HG03460 (cell line): Measurements from ENCODE around the gene ZNF546.
"Not testable (repeated sequence)": the region's sequence is repeated elsewhere in the genome, so short reads cannot be mapped to it uniquely, and the experiment has no call there.

Experiments
- ATAC-seq: cut with Tn5 transposase; IDR thresholded peaks from one replicate; pipeline ENCODE4 v1.9.1; 2021; ENCODE audit not compliant: unreplicated experiment

Gene ZNF546

DNA sequence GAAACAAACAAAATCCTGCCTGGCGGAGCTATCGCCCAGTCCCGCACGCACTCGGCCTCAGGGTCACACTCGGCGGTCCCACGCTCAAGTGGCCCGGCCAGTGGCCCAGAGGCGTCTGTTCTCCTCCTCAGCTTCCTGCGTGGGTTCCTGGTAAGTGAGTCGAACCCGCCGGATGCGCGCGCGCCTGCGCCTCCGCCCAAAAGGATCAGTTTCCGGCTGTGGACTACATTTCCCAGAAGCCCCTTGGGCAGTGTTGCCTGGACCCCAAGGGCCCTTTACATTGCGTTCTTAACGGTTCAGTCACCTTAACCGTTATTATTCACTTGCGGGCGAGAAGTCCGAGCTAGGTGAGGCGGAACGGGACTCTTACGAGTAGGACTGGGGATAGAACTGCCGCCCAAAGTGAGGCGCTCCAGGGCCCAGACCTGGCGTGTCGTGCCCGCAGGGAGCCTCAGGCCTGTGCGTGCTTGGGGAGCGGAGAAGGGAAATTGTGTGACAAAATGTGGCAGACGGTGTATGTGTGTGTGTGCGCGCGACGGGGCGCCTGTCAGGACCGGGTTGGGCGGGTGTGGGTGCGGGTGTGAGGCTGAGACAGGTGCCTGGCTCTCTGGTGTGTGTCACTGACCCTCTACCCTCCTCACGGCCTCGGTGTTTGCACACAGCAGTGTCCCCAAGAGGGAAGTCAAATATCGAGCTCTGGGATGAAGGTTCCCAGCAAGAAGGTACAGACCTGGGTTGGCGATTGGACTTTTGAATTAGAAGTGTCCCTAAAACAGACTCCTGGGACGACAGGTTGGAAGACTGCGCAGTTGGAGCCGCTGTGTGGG, at the start of gene ZNF546:
Gene ZNF546 (plus strand): TSS at position 250 of the 827 bp plus-strand sequence. CDS start 1,267 bp downstream, outside the sequence.
- peak; percentile 72 for ATAC-seq

DNA sequence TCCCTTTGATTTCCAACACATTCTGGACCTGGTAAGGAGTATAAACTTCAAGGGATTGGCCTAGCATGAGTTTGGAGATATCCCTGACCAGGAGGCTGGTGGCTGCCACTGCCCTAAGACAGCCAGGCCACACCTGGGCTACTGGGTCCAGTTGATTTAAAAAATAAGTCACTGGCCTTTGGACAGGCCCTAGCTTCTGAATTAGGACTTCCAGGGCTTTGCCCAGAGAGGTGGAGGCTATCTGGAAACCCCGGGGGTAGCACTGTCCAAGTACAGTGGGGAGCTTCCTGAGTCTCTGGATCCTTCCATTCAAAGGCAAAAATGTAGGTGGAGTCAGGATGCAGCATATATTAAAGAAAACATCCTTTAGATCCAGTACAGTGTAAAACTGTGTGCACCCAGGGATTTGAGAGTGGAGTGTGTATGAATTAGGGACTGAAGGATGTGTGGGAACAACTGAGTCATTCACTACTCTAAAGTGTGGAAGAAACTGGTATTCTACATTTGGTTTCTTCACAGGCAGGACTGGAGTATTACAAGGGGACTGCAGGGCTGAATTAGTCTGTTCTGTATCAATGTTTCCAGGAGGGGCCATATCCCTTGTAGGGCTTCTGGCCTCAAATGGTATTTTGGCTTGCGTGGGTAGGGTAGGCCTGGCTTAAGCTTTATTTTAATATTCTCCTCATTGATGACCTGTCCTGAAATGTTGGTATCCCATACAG, 47.7 kb upstream of the ZNF546 start:
- ATAC-seq, result no peak

DNA sequence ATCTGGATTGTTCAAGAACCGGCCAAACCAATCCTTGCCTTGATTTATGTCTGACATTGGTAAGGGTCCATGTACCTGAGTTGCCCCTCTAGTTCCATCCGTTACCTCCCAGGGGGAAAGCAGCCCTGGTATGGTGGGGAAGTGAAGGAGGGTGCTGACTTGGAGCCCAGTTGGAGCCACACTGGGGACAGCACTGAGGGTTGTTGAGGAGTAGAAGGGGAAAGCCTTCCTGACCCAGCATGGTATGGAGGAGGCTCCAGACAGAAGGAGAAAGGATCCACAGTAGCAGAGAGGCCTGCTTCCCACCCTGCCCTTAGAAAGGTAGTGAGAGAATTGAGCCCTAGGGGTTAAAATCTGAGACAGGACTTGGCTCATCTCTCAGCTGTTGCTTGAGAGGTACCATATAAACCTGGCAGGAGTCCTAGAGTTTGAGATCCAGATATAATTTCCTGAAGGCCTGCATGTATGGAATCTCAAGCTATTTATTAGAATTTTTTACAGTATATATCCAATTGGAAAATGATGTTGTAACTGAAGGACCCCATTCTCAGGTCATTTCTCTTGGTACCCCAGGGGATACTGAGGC, 45.7 kb upstream of the ZNF546 start:
- ATAC-seq, result no peak

DNA sequence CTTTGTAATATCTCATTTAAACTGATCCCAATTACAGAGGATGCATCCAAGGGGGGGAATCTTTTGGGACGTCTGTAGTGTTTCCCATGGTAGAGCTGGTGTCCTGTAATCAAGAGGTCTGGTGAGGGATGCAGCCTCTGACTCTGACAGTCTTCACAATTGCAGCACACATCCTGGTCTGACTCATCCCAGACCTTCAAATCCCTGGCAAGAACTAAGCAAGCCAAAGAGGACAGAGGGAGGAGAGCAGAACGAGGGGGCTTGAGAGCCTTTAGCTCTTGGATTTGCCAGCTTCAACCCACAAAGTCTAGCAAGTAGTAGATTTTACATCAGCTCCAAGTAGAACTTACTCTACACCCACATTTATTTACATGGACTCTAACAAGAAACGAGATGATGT, 45.2 kb upstream of the ZNF546 start:
- no peak for ATAC-seq

DNA sequence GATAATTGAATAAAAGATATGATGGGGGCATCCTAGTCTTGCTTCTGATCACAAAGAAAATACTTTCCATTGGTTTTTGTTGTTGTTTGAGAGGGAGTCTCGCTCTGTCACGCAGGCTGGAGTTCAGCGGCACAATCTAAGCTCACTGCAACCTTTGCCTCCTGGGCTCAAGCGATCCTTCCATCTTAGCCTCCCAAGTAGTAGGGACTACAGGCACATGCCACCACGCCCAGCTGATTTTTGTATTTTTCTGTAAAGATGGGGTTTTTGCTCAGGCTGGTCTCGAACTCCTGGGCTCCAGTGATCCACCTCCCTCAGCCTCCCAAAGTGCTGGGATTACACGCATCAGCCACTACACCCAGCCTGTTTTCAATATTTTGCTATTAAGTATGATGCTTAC, 42.9 kb upstream of the ZNF546 start:
- no peak for ATAC-seq

DNA sequence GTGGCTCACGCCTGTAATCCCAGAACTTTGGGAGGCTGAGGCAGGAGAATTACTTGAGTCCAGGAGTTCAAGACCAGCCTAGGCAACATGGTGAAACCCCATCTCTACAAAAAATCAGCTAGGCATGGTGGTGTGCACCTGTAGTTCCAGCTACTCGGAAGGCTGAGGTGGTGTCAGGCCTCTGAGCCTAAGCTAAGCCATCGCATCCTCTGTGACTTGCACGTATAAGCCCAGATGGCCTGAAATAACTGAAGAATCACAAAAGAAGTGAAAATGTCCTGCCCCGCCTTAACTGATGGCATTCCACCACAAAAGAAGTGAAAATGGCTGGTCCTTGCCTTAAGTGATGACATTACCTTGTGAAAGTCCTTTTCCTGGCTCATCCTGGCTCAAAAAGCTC, 39.0 kb upstream of the ZNF546 start:
- not testable (repeated sequence) for ATAC-seq

DNA sequence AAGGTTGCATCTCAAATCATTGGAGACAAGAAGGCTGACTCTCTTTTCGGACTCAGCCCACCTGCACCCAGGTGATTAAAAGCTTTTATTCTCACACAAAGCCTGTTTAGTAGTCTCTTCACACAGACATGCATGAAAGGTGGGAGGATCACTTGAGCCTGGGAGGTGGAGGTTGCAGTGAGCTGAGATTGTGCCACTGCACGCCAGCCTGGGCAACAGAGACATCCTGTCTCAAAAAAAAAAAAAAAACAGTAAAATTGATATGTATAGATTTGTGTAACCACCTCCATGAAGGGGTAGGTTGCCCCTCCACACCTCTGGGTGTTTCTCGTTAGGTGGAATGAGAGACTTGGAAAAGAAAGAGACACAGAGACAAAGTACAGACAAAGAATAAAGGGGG, 37.9 kb upstream of the ZNF546 start:
- not testable (repeated sequence) for ATAC-seq

DNA sequence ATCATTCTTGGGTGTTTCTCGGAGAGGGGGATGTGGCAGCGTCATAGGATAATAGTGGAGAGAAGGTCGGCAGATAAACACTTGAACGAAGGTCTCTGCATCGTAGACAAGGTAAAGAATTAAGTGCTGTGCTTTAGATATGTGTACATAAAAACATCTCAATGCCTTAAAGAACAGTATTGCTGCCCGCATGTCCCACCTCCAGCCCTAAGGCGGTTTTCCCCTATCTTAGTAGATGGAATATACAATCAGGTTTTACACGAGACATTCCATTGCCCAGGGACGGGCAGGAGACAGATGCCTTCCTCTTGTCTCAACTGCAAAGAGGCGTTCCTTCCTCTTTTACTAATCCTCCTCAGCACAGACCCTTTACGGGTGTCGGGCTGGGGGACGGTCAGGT, 37.5 kb upstream of the ZNF546 start:
- ATAC-seq, result not testable (repeated sequence)

DNA sequence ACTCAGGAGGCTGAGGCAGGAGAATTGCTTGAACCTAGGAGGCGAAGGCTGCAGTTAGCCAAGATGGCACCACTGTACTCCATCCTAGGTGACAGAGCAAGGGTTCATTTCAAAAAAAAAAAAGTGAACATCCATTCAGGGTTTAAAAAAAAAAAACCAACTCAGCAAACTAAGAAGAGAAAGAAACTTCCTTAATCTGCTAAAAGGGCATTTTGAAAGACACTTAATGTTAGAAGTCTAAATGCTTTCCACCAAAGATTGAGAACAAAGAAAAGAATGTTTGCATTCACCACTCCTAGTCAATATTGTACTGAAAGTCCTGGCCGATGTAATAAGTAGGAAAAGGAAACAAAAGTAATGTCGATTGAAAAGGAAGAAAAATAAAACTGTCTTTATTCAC, 33.0 kb upstream of the ZNF546 start:
- ATAC-seq, result no peak

DNA sequence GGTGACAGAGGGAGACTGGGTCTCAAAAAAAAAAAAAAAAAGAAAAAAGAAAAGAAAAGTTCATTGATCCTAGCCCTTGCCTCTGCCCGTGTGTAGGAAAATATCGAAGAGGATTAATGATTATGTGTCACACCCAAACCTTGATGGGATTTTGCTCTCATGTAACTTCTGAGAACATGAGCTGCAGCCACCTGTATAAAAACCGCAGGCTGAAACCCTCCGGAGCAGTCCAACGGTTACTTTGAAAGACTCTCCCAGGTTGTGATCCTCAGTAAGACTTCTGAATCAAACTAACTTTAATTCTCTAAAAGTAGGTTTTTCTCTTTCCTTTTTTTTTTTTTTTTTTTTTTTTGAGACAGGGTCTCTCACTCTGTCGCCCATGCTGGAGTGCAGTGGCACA, 30.2 kb upstream of the ZNF546 start:
- ATAC-seq, result no peak

DNA sequence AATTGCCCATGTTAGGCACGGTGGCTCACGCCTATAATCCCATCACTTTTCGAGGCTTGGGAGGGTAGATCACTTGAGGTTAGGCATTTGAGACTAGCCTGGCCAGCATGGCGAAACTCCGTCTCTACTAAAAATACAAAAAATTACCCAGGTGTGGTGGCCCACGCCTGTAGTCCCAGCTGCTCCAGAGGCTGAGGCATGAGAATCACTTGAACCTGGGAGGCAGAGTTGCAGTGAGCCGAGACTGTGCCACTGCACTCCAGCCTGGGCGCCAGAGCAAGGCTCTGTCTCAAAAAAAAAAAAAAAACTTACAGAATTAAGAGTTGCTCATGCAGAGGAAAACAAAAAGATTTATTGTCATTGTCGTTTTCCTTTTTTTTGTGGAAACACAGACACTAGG, 29.3 kb upstream of the ZNF546 start:
- no peak for ATAC-seq

DNA sequence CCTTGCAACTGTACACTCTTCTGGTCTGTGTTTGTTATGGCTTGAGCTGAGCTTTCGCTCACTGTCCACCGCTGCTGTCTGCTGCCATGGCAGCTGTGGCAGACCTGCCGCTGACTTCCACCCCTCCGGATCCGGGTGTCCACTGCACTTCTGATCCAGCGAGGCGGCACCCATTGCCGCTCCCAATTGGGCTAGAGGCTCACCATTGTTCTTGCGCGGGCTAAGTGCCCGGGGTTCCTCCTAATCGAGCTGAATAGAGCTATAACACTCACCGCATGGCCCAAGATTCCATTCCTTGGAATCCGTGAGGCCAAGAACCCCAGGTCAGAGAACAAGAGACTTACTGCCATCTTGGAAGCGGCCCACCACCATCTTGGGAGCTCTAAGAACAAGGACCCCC, 28.1 kb upstream of the ZNF546 start:
- no peak for ATAC-seq

DNA sequence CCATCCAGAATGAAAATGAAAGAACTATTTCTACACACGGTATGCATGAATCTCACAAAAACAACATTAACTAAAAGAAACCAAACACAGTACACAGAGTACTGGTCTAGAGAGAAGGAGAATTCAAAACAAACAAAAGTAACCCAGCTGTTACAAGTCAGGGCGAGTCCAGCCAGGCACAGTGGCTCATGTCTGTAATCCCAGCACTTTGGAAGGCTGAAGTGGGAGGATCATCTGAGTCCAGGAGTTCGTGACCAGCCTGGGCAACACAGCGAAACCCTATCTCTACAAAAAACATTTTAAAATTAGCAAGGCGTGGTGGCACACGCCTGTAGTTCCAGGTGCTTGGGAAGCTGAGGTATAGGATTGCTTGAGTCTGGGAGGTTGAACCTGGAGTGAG, 27.6 kb upstream of the ZNF546 start:
- no peak for ATAC-seq

DNA sequence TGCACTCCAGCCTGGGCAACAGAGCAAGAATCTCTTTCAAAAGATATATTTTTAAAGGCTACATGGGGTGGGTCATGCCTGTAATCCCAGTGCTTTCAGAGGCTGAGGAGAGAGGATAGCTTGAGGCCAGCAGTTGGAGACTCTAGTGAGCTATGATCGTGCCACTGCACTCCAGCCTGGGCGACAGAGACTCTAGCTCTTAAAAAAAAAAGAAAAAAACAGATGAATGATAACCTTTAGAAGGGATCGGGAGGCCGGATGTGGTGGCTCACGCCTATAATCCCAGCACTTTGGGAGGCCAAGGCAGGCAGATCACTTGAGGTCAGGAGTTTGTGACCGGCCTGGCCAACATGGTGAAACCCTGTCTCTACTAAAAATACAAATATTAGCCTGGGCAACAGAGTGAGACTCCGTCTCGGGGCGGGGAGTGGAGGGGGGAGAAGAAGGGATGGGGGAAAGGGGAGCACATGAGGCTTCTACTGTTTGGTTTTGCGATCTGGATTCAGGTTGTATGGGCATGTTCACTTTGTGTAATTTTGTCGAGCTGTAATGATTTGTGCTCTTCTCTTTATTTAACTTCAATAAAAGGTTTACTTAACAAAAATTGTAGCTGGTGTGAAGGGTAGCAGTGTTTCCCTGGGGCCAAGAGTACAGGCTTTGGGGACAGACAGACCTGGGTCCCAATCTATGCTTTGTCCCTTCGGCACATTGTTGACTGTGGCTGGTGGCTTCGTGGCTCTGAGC, 27.0 kb upstream of the ZNF546 start:
- ATAC-seq, result no peak

DNA sequence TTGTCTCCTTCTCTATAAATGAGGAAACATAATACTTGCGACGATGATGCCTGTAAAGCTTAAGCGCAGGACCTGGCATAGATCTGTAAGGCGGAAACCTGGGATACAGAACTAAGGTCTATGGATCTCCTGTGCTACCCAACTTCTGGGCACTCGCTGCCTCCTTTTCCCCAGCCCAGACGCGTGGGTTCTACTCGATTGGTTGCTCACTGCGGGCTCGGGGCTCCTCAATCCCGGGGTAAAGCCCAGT, 26.5 kb upstream of the ZNF546 start:
- no peak for ATAC-seq

DNA sequence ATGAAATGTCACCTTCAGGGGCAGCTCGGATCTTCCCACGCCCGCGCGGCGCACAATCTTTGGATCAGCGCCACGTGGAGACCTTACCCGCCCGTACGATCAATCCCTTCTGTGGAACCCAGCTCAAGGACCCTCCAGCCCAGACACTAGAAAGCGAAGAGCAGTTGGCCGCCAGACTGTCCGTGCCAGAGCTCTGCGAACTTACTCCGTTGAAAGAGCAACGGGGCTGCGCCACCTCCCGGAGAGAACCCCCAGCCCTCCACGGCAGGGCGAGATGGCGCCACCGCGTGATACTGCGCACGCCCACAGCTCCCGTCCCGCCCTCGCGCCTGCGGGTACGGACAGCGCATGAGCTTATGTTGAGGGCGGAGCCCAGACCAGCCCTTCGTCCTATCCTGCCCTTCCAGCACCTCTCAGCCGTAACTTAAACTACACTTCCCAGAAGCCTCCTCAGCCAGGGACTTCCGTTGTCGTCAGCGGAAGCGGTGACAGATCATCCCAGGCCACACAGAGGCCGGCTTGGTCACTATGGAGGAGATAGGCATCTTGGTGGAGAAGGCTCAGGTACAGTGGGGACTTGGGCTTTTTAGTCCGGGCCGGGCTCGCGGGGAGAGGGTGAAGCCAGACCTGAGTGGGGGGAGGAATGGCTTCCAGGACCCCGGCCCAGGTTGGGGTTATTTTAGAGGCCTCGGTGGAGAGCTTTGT, 26.0 kb upstream of the ZNF546 start, which contains the start of gene PSMC4:
Gene PSMC4 (plus strand): TSS at position 491 of the 705 bp plus-strand sequence. CDS start 38 bp downstream, at position 529.
- ATAC-seq, result peak; percentile 96

DNA sequence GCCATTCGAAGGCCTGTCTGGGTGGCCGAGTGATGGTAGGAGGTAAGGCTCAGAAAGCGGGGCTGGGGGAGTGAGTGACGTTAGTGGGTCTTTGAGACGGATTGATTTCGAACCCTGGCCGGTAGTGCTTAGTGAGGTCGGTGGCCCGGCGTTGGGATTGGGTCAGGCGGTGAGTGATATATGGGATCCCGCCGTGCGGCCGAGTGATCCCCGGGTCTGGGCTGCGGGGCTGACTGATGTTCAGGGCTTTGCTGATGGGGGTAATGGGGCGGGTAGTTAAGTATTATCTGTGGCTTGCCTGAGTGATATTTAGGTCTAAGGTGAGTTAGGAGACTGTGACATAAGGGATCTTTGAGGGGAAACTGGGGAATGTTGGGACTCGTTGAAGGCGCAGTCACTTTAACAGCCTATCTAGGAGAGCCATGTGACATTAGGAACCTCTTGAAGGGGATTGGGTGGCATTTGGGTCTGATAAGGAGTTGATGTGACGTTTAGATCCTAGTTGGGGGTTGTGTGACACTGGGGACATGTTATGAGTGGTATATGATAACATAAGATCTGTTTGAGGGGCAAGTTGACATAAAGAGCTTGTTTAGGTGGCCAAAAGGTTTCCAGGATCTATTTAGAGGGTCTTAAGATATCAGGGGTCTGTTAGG, 25.4 kb upstream of the ZNF546 start:
- no peak for ATAC-seq

DNA sequence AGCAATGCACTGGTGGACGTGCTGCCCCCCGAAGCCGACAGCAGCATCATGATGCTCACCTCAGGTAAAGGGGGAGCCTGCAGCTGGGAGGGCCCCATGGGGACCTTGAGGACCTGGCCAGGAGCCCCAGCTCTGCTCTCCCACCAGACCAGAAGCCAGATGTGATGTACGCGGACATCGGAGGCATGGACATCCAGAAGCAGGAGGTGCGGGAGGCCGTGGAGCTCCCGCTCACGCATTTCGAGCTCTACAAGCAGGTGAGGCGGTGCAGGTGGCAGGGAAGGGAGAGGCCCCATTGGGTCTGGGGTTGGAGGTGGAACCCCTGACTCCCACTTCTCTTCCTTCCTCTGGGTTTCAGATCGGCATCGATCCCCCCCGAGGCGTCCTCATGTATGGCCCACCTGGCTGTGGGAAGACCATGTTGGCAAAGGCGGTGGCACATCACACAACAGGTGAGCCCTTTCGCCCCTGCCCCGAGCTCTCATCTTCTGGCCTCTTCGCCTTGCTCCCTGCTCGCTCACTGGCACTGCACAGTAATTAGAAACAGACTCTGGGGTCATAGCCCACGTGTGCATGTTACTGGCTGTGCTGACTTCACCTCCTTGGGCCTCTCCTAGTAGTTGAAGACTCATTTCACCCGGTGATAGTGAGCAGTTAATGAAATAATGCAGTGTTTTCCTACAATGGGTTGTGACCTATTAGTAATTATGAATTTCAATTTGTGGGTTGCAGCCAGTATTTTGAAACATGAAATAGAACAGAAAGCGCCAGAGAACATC, 22.3 kb upstream of the ZNF546 start:
- no peak for ATAC-seq

DNA sequence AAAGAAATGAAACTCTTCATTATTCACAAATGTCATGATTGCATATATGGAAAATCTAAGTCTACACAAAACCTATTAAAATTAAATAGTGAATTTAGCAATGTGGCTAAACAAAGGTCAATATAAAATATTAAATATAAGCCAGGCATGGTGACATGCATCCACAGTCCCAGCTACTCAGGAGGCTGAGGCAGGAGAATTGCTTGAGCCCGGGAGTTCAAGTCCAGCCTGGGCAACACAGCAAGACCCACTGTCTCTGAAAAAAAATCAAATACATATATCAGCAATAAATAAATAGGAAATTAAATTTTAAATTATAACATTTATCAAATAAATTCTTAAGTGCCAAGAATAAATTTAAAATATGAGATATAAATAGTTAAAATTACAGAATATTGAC, 14.0 kb upstream of the ZNF546 start:
- ATAC-seq, result no peak
